Spleen (tissue), 7 donors: Measurements from ENCODE around the gene SKI.

Experiments
- POLR2A ChIP-seq, 3 donors: fragments of 450-650 bp; IDR thresholded peaks; one replicate each; pipeline ENCODE4 v1.5.1; 2017; ENCODE audit warnings: antibody characterized with exemption in 3 of 3, mild to moderate bottlenecking in 1 of 3
- POLR2AphosphoS5 ChIP-seq, 3 donors: sonication (generic); formaldehyde crosslinking; IDR thresholded peaks; one replicate each; pipeline ENCODE4 v1.5.1; 2017; ENCODE audit warnings: antibody characterized with exemption in 3 of 3
- TF ChIP-seq, protein P1 (sequence below), 11 experiments: fragments of 200-600 bp in 7 of 11; fragments of 450-650 bp in 4 of 11; sonication (generic) in 4 of 11; IDR thresholded peaks in 8 of 11; conservative IDR thresholded peaks in 3 of 11; 1 replicate in 7 of 11; 2 replicates in 4 of 11; pipeline versions ENCODE4 v1.4.0 to v1.8.0; 2016 to 2021; ENCODE audit warnings: antibody characterized with exemption in 11 of 11, inconsistent platforms in 4 of 11, mild to moderate bottlenecking in 1 of 11
- donor health status: DM: no; HTN: no; CAD: no; lungs with moderate emphysema.
- donor health status: DM: no; HTN: no; CAD: no.
- donor health status: DM: no; HTN: no; CAD: no.

DNA sequence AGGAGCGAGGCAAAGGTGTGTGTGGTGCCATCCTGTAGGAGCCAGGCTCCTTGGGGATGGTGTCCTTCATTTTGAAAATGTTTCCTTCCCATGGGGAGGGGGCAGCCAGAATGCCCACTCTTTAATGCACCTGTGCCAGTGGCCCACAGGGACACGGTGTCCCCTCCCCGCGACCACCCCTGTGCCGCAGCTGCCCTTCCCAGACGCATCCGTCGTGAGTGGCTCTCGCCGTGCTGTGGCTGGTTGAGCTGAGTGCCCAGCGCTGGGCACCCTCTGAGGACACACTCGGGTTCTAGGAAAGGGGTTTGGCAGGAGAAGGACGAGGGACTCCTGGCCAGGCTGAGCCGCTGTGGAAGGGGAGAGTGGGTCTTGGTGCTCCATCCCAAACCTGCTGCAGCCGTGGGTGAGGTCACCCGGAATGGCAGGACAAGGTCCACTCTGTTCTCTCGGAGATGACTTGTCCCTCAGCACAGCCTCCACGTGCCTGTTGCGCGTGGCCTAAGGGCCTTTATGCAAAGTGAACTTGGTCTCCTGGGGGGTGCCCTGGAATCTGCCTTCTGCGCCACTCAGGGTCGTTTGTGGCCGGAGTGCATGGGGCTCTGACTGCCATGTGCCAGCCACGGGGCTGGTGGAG, 74.3 kb downstream of the SKI start:
- TF ChIP-seq, protein P1, sequence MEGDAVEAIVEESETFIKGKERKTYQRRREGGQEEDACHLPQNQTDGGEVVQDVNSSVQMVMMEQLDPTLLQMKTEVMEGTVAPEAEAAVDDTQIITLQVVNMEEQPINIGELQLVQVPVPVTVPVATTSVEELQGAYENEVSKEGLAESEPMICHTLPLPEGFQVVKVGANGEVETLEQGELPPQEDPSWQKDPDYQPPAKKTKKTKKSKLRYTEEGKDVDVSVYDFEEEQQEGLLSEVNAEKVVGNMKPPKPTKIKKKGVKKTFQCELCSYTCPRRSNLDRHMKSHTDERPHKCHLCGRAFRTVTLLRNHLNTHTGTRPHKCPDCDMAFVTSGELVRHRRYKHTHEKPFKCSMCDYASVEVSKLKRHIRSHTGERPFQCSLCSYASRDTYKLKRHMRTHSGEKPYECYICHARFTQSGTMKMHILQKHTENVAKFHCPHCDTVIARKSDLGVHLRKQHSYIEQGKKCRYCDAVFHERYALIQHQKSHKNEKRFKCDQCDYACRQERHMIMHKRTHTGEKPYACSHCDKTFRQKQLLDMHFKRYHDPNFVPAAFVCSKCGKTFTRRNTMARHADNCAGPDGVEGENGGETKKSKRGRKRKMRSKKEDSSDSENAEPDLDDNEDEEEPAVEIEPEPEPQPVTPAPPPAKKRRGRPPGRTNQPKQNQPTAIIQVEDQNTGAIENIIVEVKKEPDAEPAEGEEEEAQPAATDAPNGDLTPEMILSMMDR (IDR thresholded peaks at IDR 0.05 in 8 of 11, conservative IDR thresholded peaks at IDR 0.05 in 3 of 11) = no peak
- TF ChIP-seq POLR2A (IDR thresholded peaks at IDR 0.05) (no peak), POLR2AphosphoS5 (IDR thresholded peaks at IDR 0.05) (no peak)
